ENCODE measurements around the gene SLC26A1. TPM values are rescaled to one million over a fixed set of nuclear protein-coding genes. Genes with fewer than 3 reads are reported as not detected.

The SLC26A1 gene
- total RNA-seq, 4 donors from 2014 or later: 0.30 TPM; not detected in 3

- TF ChIP-seq POLR2A (IDR thresholded peaks at IDR 0.05) (no peak), EP300 (IDR thresholded peaks at IDR 0.05) (no peak), POLR2AphosphoS5 (IDR thresholded peaks at IDR 0.05) (no peak), CTCF (IDR thresholded peaks at IDR 0.05) (no peak)
- no peak for DNase-seq (ENCODE audit: low spot score in 2 of 2)
- H3K27ac ChIP-seq: no peak overlapping the region
Observed at GRCh38 chr4:957581-958313, 35.5 kb downstream of the SLC26A1 start.

GRCh38 chr4:957231-957580 lies 36.0 kb downstream of the SLC26A1 start:
- Histone ChIP-seq H3K27me3 (no peaks in the 10 kb centered on the region), H3K4me1 (peaks cover 11% of the 10 kb centered on the region), H3K27ac (no peak overlapping the region), H3K36me3 (peaks cover 87% of the 10 kb centered on the region), H3K4me3 (no peak overlapping the region), H3K9me3 (no peaks in the 10 kb centered on the region)
- 78% methylated on average over 8 of the region's 8 CpGs for WGBS
- DNase-seq (ENCODE audit: low spot score in 2 of 2): no peak
- TF ChIP-seq POLR2AphosphoS5 (IDR thresholded peaks at IDR 0.05) (no peak), CTCF (IDR thresholded peaks at IDR 0.05) (no peak), EP300 (IDR thresholded peaks at IDR 0.05) (no peak), POLR2A (IDR thresholded peaks at IDR 0.05) (no peak)

More at GRCh38 chr4:957581-958313, 35.5 kb downstream of the SLC26A1 start:
- Histone ChIP-seq H3K4me3 (no peak overlapping the region), H3K27me3 (no peaks in the 10 kb centered on the region), H3K36me3 (peaks cover 91% of the 10 kb centered on the region), H3K9me3 (no peaks in the 10 kb centered on the region), H3K4me1 (peaks cover 15% of the 10 kb centered on the region)
- 91% methylated on average over 26 of the region's 45 CpGs for WGBS

- Histone ChIP-seq H3K27ac (no peak overlapping the region), H3K27me3 (no peaks in the 10 kb centered on the region), H3K36me3 (peaks cover 84% of the 10 kb centered on the region), H3K9me3 (no peaks in the 10 kb centered on the region), H3K4me3 (no peak overlapping the region), H3K4me1 (peaks cover 6% of the 10 kb centered on the region)
- WGBS: 79% methylated on average over 14 of the region's 14 CpGs
- no peak for DNase-seq (ENCODE audit: low spot score in 2 of 2)
- TF ChIP-seq EP300 (IDR thresholded peaks at IDR 0.05) (no peak), CTCF (IDR thresholded peaks at IDR 0.05) (no peak), POLR2A (IDR thresholded peaks at IDR 0.05) (no peak), POLR2AphosphoS5 (IDR thresholded peaks at IDR 0.05) (no peak)
Observed at GRCh38 chr4:956531-957230, 36.5 kb downstream of the SLC26A1 start.

GRCh38 chr4:955931-956381 lies 37.2 kb downstream of the SLC26A1 start:
- H3K27ac ChIP-seq: no peak overlapping the region
- H3K27me3 ChIP-seq: no peaks in the 10 kb centered on the region
- H3K9me3 ChIP-seq: no peaks in the 10 kb centered on the region
- H3K4me1 ChIP-seq: no peaks in the 10 kb centered on the region
- H3K36me3 ChIP-seq: peaks cover 85% of the 10 kb centered on the region
- TF ChIP-seq POLR2A (IDR thresholded peaks at IDR 0.05) (no peak), EP300 (IDR thresholded peaks at IDR 0.05) (no peak), POLR2AphosphoS5 (IDR thresholded peaks at IDR 0.05) (no peak), CTCF (IDR thresholded peaks at IDR 0.05) (no peak)
- no peak overlapping the region for H3K4me3 ChIP-seq
- 78% methylated on average over 12 of the region's 12 CpGs for WGBS
- no peak for DNase-seq (ENCODE audit: low spot score in 2 of 2)

Data from suprapubic skin (tissue), 4 donors.